ENCODE results near the gene TNK2.
"Not testable (repeated sequence)": the region's sequence is repeated elsewhere in the genome, so short reads cannot be mapped to it uniquely, and the experiment has no call there.

TNK2 gene

GRCh38 chr3:195916291-195916690 lies 7.9 kb upstream of the TNK2 start:
- DNase-seq: no peak

- peak; percentile 96 for DNase-seq
These were observed 6.5 kb upstream of the TNK2 start for GRCh38 chr3:195914648-195915473.

DNA sequence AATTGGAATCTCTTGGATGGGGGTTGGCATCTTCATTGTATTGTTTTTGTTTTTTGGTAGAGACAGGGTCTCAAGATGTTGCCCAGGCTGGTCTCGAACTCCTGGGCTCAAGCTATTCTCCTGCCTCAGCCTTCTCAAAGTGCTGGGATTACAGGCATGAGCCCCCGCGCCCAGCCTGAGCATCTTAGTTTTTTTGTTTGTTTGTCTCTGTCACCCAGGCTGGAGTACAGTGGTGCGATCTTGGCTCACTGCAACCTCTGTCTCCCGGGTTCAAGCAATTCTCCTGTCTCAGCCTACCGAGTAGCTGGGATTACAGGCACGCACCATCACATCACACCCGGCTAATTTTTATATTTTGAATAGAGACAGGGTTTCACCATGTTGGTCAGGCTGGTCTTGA lies 5.8 kb upstream of the TNK2 start:
- not testable (repeated sequence) for DNase-seq

- DNase-seq: no peak
These were observed 5.0 kb upstream of the TNK2 start for GRCh38 chr3:195913382-195913781.

DNA sequence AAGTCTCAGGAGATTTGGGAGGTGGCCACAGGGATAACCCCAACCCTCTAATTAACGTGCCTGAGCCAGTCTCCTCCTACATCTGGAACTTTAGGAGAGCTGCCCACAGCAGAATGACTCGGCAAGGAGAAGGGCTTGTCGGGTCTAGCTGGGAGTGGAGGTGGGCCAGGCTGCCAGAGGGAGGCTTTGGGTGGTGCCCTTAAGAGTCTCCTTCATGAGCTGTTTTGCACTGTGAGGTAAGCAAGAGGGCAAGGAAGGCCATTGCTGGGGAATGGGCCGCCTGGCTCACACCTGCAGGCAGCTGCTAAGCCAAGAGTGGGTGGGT lies 3.6 kb upstream of the TNK2 start:
- no peak for DNase-seq

- no peak for DNase-seq
These were observed 2.9 kb upstream of the TNK2 start for GRCh38 chr3:195911041-195911945.

DNA sequence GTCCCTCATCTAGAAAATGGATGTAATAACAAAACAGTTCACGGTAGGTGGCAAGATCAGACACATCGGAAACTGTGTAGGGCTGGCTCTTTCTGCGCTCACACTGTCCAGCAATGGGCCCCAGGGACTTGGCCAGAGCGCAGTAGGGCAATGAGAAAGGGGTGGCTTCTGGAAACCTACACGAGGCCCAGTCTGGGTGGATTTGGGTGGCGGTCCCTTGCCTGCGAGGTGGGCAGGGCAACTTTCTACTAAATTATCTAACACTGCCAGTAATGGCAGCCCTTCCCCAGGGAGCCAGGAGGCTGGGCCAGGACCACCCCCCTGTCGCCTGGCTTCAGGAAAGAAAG lies 2.1 kb upstream of the TNK2 start:
- DNase-seq: no peak

- DNase-seq: peak; percentile 90
These were observed 1.5 kb upstream of the TNK2 start for GRCh38 chr3:195909644-195910498.

- DNase-seq: peak; percentile 44
These were observed 587 bp upstream of the TNK2 start for GRCh38 chr3:195908694-195909581.

GRCh38 chr3:195907684-195907933 lies 742 bp downstream of the TNK2 start:
- DNase-seq: no peak

DNA sequence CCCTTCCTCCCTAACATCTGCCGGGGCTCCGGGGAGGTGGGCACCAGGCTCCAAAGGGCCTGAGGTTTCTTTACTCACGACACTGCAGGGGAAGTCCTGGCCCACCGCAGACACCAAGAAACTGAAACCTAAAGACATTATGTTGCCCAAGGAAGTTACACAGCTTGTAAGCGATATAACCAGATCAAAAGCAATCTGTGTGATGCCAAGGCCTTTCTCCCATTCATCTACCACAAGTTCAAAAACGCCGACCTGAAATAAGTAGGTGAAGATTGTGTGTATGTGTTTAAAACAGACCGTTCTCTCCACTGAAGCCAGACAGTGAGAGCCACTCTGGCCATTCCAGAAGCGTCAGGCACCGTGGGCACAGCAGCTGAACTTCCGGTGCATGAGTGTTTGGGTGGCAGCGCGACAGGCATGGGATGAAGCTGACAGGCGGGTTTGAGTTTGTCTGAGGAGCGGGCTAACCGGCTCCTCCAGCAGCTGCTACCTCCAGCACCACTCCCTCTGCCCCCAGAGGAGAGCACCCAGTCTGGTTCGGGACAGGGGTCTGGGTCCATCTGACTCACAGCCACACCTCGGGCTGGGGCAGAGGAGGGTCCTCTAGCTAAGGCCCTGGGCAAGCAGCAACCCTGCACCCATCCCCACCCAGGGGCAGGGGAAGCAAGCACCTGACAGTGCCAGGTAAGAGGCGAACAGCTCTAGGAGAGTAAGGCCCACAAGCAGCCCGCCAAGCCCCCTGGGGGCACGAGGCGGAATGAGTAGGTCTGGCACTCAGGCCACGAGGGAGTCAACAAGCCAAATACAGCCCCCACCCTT lies 1.3 kb downstream of the TNK2 start:
- peak; percentile 68 for DNase-seq

DNA sequence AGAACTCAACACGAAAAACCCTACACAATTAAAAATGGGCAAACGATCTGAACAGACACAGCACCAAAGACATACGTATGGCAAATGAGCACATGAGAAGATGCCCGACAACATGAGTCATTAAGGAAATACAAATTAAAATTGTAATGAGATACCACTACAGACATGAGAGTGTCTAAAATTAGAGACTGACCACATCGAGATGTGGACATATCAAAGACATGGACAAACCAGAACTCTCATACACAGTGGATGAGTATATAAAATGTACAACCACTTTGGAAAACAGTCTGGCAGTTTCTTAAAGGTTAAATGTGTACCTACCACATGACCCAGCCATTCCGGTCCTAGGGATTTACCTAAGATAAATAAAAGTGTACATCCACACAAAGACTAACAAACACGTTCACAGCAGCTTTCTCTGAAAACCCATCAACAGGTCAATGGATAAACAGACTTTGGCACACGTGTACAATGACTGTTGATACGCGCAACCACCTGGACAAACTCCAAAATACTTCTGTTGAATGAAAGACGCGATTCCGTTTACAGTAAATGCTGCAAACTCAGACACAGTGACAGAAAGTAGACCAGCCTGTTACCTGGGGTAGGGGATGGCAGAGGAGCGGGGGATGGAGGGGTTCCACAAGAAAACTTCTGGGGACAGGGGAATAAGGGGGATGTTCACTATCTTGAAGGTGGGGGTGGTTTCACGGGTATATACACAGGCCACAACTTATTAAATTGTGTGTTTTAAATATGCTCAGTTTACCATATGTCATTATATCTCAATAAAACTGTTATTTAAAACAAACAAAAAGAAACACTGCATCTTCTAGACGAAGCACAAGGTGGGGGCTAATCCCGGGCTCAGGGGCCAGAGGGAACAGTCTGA lies 2.1 kb downstream of the TNK2 start:
- no peak for DNase-seq

- DNase-seq: no peak
These were observed 4.0 kb downstream of the TNK2 start for GRCh38 chr3:195904368-195904767.

DNA sequence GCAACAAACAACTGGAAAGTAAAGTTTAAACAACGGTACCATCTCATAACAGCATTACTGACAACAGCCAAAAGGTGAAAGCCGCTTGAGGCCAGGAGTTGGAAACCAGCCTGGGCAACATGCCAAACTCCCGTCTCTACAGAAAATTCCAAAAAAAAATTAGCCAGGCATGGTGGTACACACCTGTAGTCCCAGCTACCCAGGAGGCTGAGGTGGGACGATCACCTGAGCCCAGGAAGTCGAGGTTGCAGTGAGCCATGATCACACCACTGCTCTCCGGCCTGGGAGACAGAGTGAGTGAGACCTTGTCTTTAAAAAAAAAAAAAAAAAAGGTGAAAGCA lies 4.4 kb downstream of the TNK2 start:
- DNase-seq: no peak

DNA sequence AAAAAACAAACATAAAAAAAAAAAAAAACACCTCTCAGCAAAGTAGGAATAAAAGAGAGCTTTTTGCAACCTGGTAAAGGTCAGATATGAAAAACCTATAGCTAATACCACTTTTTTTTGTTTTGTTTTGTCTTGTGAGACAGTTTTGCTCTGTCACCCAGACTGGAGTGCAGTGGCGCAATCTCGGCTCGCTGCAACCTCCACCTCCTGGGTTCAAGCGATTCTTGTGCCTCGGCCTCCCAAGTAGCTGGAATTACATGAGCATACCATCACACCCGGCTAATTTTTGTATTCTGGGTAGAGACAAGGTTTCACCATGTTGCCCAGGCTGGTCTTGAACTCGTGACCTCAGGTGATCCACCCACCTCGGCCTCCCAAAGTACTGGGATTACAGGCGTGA lies 5.7 kb downstream of the TNK2 start:
- not testable (repeated sequence) for DNase-seq

- not testable (repeated sequence) for DNase-seq
These were observed 6.3 kb downstream of the TNK2 start for GRCh38 chr3:195901836-195902585.

DNA sequence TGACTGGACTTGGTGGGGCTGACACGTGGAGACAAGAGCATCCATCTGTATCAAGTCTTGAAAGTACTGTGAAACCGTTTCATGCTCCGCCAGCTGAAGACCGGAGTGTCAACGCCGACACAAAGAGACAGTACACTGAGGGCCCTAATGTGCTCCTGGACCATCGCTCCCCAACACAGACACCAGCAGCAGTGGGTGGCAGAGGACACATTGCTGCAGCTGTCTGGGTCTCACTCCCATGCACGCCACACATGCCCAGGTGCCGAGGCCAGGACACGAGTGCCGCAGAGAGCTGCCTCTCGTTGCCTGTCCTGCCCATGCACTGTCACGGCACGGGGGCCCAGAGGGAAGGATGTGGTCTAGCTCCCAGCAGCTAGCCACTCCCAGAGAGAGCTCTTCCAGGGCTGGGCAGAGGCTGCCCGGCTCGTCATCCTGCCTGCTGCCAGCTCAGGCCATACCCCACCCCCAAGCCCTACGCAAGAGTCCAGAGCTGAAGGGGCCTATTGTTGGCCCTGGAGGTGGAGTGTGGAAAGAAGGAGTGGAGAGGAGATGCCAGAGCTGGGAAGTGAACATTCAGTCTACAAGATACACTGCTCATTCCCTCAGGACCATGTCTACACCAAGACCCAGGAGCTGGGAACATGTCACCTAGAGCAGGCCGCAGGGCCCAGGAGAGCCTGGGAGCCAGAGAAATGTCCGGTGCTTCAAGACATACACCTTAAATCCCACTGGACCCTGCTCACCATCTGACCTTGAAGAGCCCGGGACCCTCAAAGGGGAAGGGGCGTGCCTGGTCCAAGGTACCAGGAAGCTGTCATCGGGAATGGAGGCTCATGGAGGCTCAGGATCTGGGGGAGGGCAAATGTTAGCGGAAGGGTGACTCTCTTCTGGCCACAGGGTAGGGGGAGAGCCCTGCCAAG lies 7.7 kb downstream of the TNK2 start:
- peak; percentile 38 for DNase-seq

DNA sequence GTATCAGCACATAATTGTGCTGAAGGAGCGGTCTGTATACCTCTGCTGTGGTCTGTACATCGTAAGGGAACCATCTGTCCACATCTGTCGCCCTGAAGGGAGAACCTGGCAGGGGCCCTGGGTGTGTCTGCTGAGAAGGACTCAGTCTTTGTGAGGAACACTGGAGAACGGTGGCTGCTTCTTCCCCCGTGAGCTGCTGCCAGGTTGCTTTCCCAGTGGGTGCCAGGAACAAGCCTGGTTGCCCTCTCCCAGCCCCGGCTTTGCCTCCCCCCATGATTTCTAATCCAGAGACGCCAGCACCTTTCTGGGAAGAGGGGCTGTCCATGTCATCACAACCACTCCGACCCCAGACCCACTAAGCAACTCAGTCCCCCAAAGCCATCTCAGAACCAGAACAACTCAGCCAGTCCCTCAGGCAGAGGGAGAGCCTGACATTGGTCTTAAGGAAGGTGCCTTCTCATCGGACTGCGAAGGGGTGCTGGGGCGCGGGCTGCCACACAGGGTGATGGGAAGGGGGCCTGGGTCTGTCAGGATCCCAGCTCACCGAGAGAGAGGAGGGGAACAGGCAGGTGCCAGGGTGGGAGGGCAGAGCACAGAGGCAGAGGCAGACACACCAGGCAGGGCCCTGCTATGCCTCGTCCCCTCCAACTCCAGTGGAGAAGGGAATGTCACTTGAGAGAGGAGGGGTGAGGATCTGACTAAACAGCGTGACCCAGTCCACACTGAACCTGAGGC lies 8.5 kb downstream of the TNK2 start:
- no peak for DNase-seq

Measured in activated naive CD4-positive, alpha-beta T cell treated with anti-CD3 and anti-CD28 coated beads, Interleukin-2, amount 50 U/mL, for 16 hours (primary cell).